Stromal cell of bone marrow (primary cell): Measurements from ENCODE around the gene CNP.
"Not testable (repeated sequence)": the region's sequence is repeated elsewhere in the genome, so short reads cannot be mapped to it uniquely, and the experiment has no call there.

Source experiments
- DNase-seq: peaks from one replicate; pipeline ENCODE4 v3.0.0-alpha.2; 2012; ENCODE audit warnings: low read depth

CNP gene

DNA sequence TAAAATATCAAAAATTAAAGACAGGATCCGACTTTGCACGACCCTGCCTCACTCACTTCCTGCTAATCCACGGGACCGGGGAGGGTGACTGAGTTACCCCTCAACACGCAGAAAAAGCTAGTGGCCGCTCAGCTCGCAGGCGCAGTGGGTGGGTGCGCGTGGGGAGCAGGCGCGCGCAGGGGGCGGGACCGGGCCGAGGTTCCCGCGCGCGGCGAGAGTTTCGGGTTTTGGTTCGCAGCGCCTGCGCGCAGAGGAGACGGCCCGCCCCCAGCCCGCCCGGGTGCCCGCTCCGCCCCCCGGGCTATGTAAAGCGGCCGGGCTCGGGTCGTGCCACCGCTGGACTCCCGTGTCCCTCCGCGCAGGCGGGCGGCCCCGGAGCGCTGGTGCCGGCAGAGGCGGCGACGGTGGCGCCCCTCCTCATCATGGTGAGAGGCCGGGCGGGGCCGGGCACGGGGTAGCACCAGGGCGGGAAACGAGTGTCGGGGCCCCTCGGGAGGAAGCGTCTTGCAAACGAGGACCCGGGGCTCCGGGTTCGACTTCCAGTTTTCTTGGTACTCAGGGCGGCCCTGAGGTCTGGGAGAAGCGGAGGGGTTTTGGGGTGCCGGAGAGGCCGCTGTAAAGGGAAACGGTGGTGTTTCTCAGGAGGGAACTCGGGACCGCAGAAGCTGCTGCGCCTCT, at the start of gene CNP:
TSS of gene CNP (plus strand) at position 333 of the 678 bp plus-strand sequence. CDS start at position 423, 90 bp downstream.
- peak; percentile 82 for DNase-seq

DNA sequence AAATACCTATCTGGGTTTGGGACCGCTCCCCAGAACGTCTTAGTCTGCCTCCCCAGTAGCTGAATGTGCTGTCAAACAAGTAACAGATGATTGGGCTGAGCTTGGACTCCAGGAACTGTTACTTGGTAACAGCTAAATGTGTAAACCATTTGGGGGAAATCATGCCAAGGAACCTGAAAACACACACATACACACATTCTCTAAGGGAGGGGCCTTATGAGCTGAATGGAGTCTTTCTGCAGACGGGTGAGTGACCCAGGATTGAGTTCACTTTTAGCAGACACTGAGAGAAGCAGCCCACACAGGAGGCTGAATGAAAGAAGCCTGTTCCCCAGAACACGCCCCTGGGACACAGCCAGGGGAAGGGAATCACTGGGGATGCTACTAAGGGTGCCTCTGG, 49.4 kb upstream of the CNP start:
- DNase-seq, result peak; percentile 64

DNA sequence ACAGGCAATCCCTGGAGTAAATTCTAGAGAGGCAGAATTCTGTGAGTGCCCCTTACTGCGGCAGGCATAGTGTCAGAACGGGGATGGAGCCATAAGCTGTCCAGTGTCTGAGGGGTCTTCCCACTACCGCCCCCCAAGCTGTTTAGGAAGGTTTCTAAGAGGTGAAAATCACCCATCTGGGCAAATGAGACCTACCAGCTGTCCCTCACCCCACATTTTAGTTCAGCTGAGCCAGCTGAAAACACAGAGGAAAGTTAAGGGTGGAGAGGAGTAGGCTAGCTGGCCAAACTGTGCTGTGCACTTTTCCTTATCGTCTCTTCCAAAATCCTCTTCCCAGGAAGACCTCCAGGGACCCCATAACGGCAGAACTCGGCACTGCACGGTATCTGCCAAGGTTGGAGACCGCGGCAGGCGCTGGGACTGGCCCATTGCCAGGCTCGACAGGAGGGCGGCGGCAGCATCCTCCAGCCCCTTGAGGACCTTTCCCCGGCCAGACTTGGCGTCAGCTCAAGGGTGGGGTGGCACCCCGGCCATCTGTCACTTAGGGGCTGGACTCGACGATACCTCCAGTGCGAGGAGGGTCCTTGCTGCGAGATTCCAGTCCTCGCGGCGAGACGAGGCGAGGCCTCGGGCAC, 48.8 kb upstream of the CNP start:
- DNase-seq, result no peak

DNA sequence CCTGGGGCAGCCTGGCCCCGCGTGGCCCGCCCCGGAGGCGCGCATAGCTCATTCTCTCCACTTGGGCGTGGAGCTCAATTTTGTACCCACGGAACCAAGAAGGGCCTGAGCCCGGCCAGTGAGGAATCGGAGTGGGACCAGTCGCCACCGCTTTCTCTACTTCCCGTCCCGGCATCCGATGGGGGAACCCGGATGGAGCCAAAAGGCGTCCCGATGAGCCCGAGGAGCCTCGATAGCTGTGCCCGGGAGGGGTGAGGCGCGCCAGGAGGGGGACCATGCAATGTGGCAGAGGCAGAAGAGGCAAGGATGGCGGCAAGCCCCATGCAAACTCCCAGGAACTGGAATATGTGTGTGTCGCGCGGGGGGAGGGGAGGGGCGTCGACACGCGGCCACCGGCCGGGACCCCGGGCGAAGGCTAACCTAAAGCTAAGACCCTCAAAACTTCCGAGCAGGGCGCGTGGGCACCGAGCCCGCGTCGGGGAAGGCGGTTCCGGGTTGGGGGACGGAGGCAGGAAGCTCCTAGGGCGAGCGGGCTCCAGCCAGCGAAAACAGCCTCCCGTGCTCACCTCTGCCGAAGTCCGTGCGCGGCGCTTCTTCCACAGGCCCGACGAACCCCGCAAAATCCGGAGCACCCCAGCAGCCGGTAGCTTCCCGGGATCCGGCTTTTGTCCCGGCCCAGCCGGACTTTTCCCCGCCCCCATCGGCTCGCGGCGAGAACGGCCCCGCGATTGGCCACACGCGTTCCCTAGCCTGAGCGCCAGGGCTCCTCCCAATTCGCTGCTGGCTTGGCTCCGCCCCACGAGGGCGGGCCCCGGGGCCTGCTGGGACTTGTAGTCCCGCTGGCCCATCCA, 48.1 kb upstream of the CNP start, which contains the start of gene ACLY:
TSS of gene ACLY (minus strand) at position 638 of the 851 bp plus-strand sequence. CDS start 5,078 bp downstream, outside the sequence.
- peak; percentile 93 for DNase-seq

DNA sequence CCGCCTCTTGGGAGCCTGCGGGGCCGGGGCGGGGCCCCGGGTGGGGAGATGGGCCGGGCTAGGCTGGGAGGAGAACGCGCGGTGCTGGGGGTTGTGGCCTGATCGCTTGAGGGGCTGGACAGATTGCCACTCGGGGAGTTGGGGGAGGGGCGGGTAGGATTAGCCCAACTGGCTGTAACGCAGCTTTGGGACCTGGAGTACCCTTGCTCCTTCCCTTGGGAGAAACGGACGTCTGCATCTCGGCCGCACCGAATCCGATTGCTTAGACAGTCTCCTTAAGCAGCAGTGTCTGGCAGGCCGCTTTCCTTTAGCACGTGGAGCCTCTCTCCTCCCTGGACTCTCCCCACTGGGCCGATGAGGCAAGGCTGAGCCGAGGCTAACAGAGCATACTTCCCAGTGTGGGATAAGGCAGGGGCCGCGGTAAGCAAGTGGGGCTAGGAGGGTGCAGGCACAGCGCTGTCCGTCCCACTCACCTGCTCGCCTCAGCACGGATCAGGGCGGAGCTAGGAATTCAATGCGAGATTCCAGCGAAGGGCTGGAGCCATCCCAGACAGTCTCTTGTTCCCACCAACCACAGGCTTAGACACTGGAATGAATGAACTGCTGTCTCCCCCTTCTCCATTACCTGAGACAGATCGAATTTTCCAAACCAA, 47.3 kb upstream of the CNP start:
- no peak for DNase-seq

DNA sequence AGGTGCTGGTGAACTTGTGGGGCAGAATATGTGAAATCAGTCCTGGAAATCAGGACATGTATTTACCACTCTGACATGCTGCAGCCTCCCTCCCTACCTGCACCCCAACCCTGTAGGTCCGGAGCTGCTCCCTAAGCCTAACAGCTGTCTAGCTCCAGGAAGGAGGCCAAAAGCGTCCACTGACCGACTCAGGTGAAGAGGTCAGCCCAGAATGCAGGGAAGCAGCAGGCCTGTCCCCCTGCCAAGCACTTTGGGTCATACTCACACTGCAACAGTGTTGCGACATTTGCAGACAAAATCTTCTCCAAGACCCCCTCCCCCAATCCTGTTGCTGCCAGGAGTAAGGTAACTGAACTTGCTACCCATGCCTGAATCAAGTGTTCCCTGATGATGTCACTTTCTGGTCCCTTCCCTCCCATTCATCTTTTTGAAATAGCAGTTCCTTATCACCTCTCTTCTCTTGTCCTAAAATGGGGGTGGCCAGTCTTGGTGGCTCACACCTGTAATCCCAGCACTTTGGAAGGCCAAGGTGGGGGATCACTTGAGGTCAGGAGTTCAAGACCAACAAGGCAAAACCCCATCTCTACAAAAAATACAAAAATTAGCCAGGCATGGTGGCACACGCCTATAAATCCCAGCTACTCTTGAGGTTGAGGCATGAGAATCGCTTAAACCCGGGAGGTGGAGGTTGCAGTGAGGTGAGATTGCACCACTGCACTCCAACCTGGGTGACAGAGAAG, 46.6 kb upstream of the CNP start:
- DNase-seq, result no peak

DNA sequence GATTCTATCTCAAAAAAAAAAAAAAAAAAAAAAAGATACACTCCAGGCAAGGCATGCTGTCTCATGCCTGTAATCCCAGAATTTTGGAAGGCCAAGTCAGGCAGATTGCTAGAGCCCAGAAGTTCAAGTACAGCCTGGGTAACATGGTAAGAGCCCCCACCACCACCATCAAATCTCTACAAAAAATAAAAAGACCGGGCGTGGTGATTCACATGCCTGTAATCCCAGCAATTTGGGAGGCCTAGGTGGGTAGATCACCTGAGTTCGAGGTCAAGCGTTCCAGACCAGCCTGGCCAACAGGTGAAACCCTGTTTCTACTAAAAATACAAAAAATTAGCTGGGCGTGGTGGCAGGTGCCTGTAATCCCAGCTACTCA, 46.0 kb upstream of the CNP start:
- no peak for DNase-seq

DNA sequence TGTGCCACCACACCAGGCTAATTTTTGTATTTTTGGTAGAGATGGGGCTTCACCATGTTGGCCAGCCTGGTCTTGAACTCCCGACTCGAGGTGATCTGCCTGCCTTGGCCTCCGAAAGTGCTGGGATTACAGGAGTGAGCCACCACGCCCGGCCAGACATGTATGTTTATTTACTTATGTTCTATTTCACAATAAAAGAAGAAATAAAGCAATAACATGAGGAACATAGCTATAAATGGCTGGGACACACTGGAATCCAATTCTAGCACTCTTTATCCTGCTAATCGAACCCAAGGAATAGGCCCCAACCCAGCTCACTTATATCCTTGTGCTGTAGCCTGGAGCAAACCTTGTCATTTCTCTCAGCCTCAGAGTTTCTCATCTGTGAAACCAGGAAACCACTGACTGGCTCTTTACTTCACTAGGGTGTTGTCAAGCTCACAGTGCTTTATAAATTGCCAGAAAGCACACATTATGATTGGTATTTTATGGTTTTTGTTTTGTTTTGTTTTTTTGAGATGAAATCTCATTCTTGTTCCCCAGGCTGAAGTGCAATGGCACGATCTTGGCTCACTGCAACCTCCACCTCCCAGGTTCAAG, 40.5 kb upstream of the CNP start:
- no peak for DNase-seq

DNA sequence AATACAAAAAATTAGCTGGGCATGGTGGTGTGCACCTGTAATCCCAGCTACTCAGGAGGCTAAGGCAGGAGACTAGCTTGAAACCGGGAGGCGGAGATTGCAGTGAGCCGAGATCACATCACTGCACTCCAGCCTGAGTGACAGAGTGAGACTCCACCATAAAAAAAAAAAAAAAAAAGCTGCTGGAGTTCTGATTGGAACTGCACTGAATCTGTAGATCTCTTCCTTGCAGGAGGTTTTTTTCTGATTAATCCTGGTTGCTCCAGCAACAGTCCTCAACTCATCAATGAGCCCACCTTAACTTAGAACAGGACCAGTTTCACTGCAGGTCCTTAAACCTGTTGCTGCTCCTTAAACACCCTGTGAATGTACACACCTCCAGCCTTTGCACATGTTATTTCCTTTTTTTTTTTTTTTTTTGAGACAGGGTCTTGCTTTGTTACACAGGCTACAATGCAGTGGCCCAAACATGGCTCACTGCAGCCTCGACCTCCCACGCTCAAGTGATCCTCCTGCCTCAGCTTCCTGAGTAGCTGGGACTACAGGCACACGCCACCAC, 37.8 kb upstream of the CNP start:
- DNase-seq, result no peak

DNA sequence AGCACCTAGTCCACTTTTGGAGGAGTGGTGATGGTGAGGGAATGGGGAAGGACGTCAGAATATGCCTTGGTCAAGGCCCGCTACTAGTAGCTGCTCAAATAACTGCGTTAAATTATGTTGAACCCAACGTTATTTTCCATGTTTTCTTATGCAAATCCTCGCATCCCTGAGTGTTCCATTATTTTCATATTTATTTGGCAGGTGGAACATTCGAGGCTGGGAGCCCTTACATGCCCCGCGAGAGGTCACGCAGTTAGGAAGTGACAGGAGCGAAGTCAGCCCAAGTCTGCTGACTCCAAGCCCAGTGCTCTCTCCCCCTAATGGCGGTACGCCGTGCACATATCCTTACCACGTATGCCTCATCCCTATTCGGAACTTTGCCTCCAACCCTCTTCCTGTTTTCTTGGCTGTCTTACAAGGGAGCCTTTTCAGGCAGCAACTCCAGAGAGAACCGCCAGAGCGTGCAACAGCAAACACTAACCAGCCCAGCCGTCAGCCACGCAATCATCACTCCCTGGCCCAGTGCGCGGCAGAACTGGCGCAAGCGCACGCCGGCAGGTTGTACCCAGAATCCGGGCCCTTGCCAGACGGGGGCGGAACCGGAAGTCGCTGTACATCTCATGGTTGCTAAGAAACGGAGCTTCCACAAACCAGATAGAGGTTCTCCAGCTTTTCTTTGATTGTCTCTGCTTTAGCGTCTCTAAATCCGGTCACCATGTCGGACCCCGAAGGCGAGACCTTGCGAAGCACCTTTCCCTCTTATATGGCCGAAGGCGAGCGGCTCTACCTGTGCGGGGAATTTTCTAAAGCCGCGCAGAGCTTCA, 36.4 kb upstream of the CNP start, which contains the start of gene ODAD4:
TSS of gene ODAD4 (plus strand) at position 609 of the 824 bp plus-strand sequence. CDS start at position 716, 107 bp downstream.
- peak; percentile 97 for DNase-seq

DNA sequence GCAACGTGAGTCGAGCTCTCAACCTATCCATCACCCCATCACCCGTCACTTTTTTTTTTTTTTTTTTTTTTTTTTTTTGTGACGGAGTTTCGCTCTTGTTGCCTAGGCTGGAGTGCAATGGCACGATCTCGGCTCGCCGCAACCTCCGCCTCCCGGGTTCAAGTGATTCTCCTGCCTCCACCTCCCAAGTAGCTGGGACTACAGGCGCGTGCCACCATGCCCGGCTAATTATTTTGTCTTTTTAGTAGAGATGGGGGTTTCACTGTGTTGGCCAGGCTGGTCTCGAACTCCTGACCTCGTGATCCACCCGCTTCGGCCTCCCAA, 35.8 kb upstream of the CNP start:
- not testable (repeated sequence) for DNase-seq

DNA sequence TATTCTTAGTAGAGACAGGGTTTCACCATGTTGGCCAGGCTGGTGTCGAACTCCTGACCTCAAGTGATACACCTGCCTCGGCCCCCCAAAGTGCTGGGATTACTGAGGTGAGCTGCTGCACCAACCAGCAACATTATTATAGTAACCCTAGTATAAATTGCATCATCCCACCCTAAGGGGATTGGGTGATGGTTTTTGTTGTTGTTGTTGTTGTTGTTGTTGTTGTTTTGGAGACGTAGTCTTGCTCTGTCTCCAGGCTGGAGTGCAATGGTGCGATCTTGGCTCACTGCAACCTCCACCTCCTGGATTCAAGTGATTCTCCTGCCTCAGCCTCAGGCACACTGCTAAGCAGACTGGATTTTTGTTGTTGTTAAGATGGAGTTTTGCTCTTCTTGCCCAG, 34.9 kb upstream of the CNP start:
- DNase-seq, result not testable (repeated sequence)

DNA sequence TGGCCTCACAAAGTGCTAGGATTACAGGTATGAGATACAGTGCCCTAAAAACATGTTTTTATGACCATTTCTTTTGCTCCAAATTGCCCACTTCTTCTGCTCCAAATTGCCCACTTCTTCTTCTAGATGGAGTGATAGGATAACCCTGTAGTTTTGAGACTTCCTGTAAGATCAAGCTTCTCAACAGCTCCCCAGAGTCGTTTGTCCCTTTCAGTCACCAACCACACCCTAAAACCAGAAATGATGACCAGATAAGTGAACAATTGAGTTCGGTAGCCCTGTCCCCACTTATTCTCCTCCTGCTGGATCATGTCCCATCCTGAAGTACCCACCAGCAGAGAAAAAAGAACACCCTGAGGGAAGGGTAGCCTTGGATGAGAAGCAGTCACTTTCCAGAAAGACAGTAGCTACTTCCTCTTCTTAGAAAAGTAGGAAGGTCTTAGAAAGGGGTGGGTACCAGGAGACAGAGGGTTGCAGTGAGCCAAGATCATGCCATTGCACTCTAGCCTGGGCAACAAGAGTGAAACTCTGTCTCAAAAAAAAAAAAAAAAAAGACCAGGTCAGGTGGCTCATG, 33.7 kb upstream of the CNP start:
- DNase-seq, result no peak

DNA sequence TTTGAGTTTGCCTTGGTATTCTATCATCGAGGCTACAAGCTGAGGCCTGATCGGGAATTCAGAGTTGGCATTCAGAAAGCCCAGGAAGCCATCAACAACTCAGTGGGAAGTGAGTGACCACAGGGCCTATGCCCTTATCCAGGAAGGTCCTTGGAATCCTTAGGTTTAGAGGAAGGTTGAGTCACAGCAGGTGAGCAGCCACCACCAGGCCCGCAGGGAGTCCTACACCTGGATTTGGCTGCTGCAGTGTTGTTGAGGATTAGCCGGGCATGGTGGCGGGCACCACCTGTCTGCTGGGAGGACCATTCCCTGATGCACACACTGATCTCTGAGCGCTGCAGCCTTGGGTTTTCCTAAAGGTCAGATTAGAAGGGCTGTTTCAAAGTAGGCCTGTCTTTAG, 31.0 kb upstream of the CNP start:
- DNase-seq, result no peak

DNA sequence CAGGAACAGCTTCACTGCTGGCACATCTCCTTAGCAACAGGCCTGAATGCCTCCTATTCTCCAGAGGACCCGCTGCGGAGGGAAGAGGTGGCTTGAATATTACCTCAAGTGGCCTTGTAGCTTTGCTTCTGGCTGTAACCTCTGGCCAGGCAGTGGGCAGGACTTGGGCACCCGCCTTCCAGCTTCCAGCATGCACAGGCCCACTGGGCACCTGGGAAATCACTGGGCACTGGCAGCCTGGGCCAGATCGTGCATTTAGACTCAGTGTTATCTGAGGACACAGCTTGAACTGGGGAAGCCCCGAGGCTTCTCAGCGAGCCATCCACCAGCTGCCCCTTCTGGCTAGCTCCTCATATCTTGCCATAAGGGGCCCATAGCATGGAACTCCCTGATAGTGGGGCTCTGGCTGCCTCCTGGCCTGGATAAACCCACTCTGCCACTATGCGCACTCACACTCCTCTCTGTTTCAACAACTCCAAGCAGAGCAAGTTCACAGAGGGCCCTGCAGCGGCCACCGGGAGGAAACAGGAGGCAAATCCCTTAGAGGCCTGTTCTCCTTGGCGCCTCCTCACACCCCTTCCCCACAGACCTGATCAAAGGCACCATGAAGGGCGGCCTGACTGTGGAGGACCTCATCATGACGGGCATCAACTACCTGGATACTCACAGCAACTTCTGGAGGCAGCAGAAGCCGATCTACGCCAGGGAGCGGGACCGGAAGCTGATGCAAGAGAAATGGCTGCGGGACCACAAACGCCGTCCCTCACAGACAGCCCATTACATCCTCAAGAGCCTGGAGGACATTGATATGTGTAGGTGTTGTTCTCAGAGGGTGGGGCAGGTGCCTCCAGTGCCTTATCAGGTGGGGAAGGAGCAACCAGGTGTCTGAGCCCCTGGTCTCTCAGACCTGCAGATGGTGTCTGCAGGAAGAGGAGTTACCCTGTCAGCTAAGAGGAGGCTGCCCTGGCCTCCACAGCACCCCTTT, 28.3 kb upstream of the CNP start:
- no peak for DNase-seq

DNA sequence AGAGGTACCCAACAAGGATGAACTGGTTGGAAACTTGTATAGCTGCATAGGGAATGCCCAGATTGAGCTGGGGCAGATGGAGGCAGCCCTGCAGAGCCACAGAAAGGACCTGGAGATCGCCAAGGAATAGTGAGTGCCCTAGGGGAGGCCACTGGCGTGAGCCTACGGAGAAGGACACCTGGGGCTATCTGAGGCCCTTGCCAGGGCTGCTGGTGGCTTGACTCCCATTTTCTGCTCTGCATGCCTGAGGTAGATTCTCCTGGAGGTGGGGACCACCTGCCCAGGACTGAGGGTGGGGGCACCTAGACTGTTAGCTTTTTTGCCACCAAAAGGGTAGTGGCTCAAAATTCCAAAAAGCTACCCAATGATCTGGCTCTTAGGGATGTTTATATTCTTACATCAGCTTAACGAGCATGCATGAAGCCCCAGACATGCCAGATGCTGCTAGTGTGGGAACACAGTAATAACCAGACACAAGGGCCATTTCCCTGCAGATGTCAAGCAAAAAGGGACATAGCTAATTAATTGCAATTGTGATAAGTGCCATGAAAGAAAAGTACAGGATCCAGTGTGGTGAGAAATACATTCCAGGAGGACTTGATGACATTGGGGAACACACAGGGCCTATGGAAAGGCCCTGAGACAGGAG, 27.4 kb upstream of the CNP start:
- DNase-seq, result no peak

DNA sequence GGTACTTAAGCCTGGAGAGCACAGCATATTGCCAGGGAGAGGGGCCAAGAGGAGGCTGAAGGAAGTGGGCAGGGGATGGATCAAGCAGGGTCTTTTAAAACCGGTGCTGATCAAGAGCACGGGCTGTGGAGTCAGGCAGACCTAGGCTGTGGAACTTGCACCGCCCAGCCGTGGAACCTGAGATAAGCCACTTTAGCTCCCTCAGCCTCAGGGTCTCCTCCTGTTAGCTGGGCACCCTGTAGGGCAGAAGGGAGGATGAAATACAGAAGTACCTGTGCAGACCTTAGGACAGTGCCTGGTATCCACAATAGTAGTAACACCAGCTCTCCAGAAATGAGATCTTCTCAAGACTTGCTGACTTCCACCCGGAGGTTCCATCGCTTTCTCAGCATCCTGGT, 26.9 kb upstream of the CNP start:
- no peak for DNase-seq

DNA sequence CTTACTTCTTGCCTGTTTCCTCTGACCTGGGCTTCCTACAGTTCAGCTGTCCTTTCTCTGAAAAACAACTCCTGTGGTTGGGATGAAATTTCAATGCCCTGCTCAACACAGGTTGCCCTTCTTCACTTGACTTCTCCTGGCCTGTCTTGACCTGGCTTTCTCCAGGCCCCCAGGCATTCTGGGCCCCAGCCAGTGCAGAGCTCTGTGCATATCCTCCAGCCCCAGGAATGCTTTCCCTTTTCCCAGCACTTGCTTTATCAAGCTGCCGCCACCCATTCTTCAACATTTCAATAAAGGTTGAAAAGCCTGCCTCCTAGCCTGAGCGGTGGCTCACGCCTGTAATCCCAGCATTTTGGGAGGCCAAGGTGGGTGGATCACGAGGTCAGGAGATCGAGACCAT, 25.4 kb upstream of the CNP start:
- DNase-seq, result no peak
